GM19438 (cell line): Measurements from ENCODE around the gene KIRREL2.

Experiments used
- ATAC-seq: cut with Tn5 transposase; IDR thresholded peaks from one replicate; pipeline ENCODE4 v1.9.1; 2021; ENCODE audit warnings: low read depth; ENCODE audit not compliant: unreplicated experiment

The KIRREL2 gene

DNA sequence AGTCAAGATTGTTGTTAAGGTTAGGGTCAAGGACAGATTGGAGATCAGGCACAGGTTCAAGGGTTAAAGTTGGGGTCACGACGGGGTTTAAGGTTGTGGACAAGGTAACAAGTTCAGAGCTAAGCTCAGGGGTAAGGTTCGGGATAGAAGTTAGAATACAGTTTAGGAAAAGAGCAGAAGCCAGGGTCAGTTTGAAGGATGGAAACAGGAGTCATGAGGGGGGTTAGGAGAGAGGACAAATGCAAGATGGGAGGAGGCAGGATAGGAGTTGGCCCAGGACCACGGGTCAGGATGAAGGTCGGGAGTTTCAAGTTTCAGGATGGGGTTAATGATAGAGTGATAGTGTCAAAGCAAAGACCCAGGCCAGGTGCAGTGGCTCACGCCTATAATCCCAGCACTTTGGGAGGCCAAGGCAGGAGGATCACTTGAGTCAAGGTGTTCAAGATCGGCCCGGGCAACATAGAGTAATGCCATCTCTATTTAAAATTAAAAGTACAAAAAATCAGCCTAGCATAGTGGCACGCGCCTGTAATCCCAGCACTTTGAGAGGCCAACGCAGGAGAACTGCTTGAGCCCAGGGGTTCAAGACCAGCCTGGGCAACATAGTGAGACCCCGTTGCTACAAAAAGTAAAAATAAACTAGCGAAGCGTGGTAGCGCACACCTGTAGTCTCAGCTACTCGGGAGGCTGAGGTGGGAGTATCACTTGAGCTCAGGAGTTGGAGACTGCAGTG lies 12.1 kb upstream of the KIRREL2 start:
- ATAC-seq = no peak

GRCh38 chr19:35845215-35846037 lies 11.3 kb upstream of the KIRREL2 start:
- ATAC-seq = no peak

- no peak for ATAC-seq
Observed at GRCh38 chr19:35846038-35846668, 10.6 kb upstream of the KIRREL2 start.

- no peak for ATAC-seq
Observed at GRCh38 chr19:35847911-35848310, 8.8 kb upstream of the KIRREL2 start.

GRCh38 chr19:35848486-35848885 lies 8.2 kb upstream of the KIRREL2 start:
- no peak for ATAC-seq

- no peak for ATAC-seq
Observed at GRCh38 chr19:35848919-35849505, 7.7 kb upstream of the KIRREL2 start.

DNA sequence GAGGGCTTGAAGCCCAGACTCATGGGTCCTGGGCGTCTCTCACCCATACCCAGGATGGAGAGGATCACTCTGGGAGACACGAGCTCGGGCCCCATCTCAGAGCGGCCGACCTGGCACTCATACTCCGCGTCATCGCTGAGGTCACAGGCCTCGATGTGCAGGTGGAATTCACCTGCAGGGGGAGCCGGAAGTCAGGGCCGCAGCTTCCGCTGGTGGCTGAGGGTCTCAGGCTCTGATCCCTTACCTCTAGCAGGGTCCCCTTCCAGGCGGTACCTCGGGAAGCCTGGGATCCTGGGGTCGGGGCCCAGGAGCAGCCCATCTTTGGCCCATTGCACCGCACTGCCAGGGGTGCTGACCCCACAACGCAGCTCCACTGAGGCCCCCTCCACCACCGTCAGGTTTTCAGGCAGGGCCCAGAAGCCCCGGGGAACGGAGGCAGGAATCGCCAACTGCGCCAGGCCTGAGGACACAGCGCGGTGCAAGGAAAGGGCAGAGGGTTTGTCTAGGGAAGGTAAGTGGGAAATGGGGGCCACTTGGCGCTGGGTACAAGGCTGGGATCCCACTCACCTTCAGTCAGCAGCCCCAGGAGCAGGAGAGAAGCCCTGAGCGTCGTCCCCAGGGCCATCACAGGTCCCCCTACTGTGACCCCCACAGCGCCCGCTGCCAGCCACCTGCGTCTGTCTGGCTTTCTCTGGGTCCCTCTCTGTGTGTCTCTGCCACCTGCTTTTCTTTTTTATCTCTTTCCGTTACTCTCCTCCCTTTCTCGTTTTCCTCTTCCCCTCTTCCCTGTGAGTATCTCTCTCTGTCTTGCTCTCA lies 5.3 kb upstream of the KIRREL2 start:
- no peak for ATAC-seq

GRCh38 chr19:35852029-35852780 lies 4.5 kb upstream of the KIRREL2 start, which contains the start of gene NPHS1:
Gene NPHS1 (minus strand): TSS chr19:35852504. CDS start chr19:35851837, 667 bp downstream.
- no peak for ATAC-seq

GRCh38 chr19:35853038-35853756 lies 3.5 kb upstream of the KIRREL2 start:
- ATAC-seq = no peak

DNA sequence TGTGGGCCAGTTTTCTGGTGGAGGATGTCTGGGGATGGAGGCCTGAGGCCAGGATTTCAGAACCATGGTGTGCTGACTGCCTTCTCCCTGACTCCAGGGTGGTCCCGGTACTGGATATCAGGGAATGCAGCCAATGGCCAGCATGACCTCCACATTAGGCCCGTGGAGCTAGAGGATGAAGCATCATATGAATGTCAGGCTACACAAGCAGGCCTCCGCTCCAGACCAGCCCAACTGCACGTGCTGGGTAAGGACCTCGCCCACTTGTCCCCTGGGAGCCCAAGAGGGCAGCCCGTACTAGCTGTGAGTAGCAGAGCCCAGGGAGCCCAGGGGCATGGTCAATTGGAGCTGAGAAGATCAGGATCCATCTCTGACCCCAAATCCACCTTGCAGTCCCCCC lies 1.6 kb downstream of the KIRREL2 start:
- ATAC-seq = no peak

- ATAC-seq = no peak
Observed at GRCh38 chr19:35859414-35859813, 2.7 kb downstream of the KIRREL2 start.

DNA sequence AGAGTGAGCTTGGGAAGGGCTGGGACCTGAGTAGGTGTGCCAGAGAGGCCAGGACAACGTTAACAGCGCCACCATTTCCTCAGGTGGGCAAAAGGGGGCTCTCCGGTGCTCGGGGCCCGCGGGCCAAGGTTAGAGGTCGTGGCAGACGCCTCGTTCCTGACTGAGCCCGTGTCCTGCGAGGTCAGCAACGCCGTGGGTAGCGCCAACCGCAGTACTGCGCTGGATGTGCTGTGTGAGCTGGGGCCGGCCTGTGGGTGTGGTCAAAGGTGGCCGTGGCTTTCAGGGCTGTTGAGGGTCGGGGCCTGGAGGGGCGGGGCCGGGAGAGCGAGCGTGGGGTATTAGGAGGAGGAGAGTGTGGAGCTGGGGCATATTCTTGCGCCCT lies 3.7 kb downstream of the KIRREL2 start:
- no peak for ATAC-seq

GRCh38 chr19:35860818-35861639 lies 4.3 kb downstream of the KIRREL2 start:
- ATAC-seq = no peak

- no peak for ATAC-seq
Observed at GRCh38 chr19:35861640-35862160, 5.0 kb downstream of the KIRREL2 start.

GRCh38 chr19:35862528-35862927 lies 5.8 kb downstream of the KIRREL2 start:
- no peak for ATAC-seq

GRCh38 chr19:35863018-35863417 lies 6.3 kb downstream of the KIRREL2 start:
- no peak for ATAC-seq

DNA sequence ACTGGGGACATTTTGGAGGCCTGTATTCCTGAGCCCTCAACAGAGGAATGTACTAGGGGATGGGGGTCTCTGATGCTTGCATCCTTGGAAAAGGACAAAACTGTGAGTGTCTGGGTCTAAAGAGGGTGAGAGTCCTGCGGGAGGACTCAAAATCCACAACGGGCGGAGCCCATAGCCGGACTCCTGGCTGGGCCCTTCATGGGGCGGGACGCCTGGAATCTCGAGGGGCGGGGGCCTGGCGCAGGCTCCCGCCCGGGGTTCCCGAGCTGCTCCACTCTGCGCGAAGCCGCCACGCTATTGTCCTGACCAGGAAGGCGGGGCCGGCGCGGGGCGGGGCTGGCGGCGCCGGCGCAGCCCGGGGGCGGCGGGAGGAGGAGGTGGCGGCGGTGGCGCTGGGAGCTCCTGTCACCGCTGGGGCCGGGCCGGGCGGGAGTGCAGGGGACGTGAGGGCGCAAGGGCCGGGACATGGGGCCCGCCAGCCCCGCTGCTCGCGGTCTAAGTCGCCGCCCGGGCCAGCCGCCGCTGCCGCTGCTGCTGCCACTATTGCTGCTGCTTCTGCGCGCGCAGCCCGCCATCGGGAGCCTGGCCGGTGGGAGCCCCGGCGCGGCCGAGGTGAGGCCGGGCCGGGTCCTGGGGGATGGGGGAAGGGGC lies 11.6 kb downstream of the KIRREL2 start, which contains the start of gene APLP1:
TSS of gene APLP1 (plus strand) at position 403 of the 651 bp plus-strand sequence. CDS start at position 466, 63 bp downstream.
- no peak for ATAC-seq
